ENCODE data around the gene ZNF592. TPM values are rescaled to one million over a fixed set of nuclear protein-coding genes. Genes with fewer than 3 reads are reported as not detected.
"Not testable (repeated sequence)": the region's sequence is repeated elsewhere in the genome, so short reads cannot be mapped to it uniquely, and the experiment has no call there.

Gene ZNF592
- total RNA-seq, 1 donor from 2014 or later, result 30.1 TPM

DNA sequence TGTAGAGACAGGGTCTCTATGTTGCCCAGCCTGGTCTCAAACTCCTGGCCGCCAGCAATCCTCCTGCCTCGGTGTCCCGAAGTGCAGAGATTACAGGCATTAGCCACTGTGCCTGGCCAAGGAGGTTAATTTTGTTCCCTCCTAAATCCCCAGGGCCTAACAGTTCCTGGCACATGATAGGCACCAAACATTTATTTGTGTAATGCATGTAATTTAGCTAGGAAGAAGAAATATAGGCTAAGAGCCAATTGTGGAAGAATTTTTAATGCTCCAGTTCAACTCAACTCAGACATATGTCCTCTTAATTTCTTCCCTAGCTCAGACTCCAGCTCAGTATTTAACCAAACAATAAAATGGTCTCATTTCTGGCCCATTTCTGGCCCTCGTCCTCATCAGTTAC is 7.7 kb upstream of the ZNF592 start:
- DNase-seq (ENCODE audit: low spot score), result no peak

DNA sequence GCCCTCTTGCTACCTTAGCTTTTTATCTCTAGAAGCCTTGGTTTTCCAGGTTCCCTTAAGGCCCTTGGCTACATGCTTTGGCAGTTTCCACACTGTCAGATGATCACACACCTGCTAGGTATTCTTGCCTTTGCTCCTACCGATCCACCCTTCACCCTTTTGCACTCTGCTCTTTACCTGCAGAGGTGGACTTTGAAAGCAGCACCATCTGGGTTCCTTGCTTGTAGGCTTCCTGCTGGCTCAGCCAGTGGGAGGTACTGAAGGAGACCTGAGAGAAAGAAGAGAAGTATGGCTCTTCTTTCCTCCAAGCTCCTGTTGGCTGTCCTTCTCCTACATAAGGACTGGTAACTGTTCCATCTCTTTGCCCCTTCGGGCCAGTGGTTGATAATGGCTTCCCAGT is 7.3 kb upstream of the ZNF592 start:
- no peak for DNase-seq (ENCODE audit: low spot score)

DNA sequence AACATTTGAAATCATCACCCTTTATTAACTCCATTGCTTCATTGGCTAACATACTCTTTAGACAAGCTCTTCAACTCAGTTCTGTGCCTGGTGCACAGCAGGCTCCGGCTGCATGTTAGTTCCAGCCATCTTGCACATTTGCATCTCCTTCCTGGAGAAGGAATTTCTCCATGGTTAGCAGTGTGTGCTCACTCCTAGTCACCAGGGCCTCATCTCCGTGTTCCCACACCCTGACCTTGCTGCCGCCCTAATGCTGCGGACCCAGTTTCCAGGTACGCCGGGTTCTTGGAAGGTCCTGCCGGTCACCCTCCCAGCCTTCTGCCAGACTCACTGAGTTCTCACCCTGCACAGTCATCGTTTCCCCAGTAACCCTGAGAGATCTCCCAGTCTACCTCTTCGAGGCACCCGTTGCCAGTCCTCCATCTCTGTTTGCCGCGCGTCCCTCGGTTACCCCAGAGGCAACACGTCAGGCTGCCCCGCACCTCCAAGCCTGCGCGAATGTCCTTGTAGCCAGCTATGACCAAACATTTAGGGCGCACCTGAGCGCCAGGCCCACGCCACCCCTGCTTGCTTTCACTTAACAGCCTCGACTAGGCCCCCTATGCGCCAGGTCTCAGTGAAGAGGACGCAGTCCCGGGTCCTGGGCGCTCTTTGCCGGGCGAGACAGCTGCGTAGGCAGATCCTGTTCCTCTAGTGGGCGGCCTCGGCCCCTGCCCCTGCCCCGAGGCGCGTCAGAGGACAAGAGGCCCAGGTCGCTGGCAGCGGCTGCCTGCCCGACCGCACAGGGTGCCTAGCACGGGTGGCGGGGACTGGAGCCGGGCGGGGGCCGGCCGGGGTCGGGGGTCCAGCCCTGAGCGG is 747 bp upstream of the ZNF592 start:
- DNase-seq (ENCODE audit: low spot score), result peak; percentile 93

DNA sequence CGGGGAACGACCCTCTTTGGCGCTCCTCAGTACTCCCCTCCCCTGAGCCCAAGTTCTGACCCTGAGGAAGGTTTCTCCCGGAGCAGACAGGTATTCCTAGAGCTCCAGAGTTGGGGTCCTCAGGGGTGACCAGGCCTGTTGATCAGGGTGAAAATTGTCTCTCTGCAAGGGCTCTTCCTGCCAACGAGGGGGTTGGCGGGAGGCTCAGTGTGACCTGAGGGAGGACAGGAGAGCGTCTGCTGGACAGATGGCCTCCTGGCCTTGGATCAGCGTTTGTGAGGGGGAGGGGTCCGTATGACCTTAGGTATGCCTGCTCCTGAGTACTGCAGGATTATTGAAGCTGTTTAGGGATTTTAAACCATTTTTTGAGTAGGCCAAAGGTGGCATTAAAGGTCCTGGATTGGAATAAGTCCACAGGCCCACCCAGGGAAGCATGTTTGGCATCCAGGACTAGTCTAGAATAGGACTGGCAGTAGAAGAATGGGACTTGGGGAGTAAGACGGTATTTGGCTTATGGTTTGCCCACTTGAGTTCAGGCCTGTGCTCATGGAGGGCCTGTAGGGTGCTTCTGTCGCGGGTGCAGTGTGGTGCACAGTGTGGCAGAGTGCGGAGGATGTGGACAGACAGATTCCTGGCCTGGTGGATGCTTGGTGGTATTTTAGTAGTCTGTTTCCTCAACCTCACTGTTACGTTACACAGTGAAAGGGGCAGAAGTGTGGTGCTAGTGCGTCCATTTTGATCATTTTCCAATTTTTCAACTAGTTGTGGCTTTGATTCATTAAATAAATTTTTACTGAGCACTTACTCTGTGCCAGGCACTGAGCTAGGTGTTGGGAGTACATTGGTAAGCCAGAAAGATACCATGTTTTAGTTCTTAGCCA is 959 bp downstream of the ZNF592 start:
- DNase-seq (ENCODE audit: low spot score), result no peak

DNA sequence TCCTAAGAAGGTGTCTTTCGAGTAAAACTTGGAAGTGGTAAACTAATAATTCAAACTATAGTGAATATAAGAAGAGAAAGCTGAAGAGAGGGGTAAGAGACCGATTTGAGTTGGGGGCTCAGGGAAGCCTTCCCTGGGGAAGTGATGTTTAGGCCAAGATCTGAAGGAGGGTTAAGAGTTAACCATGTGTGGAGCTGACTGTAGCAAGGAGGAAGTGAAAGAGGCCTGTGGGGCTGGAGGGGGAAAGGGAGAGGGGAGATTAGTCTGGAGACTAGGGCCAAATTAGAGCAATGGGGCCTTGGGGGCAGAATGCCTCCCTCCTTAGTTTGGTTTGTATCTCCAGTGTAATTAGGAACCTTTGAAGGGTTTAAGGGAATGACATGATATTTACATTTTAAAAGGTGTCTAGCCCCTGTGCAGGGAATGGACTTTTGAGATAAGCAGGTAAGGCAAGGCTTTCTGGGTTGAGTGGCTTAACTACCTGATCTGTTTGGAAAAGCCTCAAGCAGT is 2.2 kb downstream of the ZNF592 start:
- DNase-seq (ENCODE audit: low spot score), result no peak

DNA sequence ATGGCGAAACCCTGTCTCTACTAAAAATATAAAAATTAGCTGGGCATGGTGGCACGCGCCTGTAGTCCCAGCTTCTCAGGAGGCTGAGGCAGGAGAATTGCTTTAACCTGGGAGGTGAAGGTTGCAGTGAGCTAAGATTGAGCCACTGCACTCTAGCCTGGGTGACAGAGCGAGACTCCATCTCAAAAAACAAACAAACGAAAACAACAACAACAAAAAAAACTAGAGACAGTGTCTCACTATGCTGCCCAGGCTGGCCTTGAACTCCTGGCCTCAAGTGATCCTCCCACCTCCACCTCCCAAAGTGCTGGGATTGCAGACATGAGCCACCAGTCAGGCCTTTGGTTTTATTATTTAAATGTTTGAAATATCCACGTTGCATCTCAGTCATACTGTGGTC is 3.3 kb downstream of the ZNF592 start:
- DNase-seq (ENCODE audit: low spot score), result not testable (repeated sequence)

DNA sequence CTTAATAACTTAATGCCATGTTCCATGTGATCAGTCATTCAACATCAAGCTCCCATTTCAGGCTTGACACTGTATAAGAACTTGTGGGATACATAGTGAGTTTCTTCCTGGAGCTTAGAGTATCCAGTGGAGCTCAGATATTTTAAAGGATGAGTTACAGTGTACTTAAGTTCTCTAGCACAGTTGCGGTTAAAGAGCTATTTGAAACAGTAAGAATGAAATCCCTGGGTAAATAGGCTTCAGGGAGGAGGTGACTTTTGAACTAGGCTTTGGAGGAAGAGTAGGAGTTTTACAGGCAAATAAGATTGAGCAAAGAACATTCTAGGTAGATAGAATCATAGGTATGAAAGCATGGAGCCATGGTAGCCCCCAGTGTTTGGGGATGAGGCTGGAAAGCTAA is 3.8 kb downstream of the ZNF592 start:
- no peak for DNase-seq (ENCODE audit: low spot score)

DNA sequence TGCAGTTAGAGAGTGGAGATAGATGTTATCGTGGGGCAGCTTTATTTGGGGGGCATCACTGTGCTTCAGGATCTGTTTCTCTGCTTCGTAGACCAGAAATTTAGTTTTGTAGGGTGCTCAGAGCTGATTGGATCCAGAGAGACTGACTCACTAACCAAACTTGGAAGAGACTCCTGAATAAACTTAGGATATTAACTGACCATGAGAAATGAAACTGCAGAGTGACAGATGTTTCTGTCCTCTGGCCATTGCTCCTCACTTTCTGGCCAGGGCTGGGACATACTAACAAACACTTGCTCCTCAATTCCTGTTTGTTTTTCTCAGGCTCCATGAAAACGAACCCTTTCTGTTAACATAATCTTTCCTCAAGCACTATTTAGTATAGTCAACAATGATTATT is 4.3 kb downstream of the ZNF592 start:
- DNase-seq (ENCODE audit: low spot score), result no peak

DNA sequence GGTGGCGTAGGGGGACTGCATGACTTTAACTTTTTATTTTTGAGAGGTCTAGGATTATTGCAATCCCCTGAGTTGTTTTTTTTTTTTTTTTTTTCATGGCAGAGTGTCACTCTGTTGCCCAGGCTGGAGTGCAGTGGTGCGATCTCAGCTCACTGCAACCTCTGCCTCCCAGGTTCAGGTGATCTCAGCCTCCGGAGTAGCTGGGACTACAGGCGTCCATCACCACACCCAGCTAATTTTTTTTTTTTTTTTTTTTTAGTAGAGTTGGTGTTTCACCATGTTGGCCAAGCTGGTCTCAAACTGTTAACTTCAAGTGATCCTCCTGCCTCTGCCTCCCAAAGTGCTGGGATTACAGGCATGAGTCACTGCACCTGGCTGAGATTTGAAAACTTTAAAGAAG is 6.5 kb downstream of the ZNF592 start:
- DNase-seq (ENCODE audit: low spot score), result not testable (repeated sequence)

DNA sequence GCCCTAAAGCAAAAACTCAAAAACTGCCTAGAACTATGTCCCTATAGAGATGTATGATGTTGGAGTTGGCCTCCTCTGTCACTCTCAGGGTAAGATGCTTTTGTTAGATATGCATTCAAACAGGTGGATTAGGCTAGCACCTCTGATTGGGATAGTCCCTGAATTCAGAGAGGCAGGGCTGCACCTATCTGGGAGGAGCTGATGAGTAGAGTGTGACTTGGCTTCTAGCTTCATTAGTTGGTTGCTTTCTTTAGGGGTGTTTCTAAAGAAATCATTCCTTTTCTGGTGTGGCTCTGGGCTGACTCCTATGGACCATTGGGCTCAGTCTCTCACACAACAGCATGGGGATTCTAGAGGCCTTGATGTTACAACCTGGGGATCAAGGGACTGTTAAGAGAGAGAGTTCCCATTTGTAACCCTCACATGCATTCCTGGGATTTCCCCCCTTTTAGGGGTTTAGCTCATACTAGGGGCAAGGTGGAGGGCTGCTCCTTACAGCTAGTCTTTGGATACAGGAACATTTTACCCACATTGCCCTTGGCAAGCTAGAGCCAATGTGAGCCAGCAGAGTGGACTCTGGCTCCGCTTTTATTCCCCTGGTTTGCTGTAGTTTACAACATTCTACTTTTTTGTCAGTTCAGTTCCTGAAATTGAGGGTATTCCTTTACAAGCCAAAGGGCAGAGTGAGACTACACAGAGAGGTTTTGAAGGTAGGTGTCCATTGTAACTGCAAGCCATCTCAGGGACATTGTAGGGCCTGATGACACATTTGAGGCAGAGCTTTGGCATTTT is 7.5 kb downstream of the ZNF592 start:
- DNase-seq (ENCODE audit: low spot score), result no peak

DNA sequence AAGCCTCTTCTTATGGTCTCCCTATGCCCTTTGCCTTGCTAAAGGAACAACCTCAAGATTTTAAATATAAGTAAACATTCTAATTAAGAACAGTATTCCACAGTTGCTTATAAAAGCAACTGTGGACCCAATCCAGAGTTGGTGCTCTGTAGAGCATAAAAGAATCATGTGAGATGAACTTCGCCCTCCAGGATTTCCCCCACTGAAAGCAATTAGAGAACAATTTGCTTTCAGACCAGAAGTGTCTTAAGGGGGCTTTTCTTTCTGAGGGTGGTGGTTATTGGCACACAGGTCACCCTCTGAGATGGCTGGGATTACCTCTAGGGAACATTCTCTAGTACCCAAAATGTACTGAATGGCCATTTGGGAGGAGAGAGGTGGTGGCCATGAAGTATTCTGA is 10.6 kb downstream of the ZNF592 start:
- no peak for DNase-seq (ENCODE audit: low spot score)

DNA sequence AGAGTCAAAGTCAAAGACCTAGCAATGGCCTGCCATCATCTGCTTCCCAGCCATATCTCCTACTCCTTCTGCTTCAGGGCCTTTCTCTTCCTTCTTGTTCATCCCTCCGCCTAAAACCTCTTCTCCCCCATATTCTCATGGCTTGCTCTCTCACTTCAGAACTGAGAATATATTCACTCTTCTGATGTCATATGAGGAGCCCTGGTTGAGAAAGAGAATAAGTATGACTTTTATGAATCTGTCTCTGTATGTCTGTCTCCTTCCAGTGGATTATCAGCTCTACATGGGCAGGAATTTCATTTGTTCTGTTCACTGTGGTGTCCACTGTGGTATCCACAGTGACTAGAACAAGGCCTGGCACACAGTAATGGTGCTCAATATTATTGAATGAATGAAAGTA is 11.8 kb downstream of the ZNF592 start:
- DNase-seq (ENCODE audit: low spot score), result no peak

DNA sequence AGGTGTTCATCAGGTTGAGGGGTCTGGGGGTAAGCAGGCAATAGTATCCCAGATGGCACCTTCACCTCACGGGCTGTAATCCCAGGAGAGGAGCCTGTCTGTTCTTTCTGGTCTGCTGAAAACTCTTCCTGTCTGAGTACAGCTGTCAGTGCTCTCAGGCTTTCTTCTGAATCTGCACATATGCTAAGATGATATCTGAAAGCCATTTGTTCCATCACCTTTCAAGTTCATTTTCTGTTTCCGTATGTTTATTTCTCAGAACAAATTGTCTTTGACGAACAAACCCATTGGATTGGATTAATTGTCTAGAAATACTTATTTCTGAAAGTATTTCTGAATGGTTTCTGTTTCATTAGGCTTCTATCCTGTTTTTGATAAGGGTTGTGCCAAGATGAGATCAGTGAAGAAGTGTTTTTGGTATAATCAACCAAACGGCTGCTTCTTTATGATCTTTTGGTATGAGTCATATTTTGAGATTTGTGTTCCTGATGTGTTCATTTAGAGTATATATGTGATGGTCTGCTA is 13.3 kb downstream of the ZNF592 start:
- DNase-seq (ENCODE audit: low spot score), result no peak

DNA sequence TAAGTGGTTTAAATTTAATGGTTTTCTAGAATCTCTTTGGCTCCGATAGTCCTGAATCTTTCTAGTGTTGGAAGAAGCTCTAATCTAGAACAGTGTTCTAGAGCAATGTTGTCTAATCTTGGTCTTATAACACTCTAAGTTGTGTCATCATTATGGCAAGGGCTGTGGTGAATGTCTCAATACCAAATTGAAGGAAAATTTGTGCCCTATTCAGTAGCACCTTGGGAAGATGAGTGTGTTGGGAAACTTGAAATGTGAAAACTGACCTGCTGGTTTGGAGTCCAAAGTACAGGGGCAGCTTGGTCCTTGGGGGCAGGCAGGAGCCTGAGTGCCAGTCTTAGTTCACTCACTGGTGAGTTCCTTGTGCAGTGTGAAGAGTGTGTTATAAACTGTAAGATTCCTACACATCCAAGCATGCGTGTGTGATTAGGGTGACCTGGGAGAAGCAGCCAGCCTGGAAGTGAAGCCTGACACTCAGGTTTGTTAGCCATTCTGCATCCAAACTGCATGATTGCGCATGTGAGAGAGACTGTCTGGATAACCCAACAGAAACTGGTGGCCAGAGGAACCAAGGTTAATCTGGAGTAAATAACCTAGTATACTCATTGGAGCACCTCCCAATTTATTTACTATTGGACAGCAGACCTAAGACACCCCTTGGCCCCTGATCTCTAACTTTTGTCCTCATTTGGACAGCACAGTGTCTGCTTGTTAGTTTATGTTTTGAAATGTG is 14.6 kb downstream of the ZNF592 start:
- DNase-seq (ENCODE audit: low spot score), result no peak

DNA sequence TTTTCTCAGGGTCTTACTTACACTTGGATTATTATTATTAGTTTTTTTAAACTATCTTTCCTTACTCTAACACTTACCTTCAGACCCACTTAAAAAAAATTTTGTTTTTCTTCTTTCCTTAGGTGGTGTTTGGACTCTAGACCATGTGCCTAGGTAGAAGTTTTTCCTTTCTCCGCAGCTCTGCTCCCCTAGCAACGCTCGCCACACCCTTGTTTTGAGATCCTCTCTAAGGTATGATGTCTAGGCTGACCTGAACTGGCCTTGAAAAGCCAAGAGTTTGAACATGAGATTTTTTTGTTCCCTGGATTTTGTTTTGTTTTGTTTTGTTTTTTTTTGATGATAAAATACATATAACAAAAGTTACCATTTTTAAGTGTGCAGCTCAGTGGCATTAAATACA is 16.2 kb downstream of the ZNF592 start:
- DNase-seq (ENCODE audit: low spot score), result no peak

DNA sequence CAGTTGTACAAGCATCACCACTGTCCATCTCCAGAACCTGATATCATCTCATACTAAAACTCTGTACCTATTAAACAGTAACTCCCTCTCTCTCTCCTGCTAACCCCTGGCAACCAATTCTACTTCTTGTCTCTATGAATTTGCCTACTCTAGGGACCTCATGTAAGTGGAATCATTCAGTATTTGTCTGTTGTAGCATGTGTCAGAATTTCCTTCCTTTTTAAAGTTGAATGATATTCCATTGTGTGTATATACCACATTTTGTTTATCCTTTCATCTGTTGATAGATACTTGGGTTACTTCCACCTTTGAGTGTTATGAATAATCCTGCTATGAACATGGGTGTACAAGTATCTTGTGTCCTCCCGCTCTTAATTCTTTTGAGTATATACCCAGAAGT is 16.6 kb downstream of the ZNF592 start:
- no peak for DNase-seq (ENCODE audit: low spot score)

DNA sequence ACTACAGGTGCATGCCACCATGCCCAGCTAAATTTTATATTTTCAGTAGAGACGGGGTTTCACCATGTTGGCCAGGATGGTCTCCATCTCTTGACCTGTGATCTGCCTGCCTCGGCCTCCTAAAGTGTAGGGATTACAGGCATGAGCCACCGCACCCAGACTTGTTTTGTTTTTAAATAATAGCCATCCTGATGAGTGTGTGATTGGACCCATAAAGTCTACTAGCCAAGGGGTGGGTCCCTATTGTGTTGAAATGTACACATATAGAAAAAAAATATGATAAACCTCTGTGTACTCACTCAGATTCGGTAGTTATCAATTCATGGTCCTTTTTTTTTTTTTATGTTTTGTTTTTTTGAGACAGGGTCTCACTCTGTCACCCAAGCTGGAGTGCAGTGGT is 17.3 kb downstream of the ZNF592 start:
- DNase-seq (ENCODE audit: low spot score), result no peak

DNA sequence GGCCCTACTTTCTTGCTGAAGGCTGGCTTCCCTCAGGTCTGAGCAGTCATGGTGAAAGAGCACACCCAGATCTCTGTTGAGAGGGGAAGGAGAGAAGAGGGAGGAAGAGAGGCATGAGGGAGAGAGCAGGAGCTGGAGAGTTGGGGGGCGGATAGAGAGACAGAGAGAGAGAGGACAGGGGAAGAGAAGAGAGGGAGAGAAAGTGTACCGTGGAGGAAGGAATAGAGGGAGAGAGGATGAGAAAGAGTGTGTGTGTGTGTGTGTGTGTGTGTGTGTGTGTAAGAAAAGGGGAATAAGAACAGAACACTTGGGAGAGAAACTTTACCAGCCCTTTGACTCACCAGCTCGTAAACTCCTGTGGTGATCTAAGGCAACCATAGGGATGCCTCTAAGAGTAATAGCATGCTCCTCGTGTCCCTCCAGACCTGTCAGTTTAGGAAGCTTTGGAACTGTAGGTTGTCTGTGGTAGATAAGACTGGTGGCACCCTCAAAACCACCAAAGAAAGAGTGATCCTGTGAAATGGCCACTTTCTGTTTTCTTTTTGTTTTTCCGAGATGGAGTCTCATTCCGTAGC is 18.2 kb downstream of the ZNF592 start:
- DNase-seq (ENCODE audit: low spot score), result no peak

DNA sequence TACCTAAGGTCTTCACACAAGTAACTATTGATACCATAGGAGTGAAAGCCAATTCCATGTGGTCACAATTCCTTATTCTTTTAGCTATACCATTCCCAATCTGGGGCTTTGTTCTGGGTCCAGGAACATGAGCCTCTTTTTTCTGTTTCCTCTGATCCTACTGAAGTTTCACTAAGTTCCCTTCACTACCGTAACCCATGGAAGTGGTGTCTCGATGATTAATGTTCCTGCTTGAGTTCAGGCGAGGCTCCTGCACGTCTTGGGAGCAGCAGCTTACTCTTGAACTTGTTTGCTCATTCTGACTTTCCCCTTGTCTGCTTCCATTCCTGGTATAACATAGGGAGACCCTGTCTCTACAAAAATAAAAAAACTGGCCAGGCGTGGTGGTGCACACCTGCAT is 23.6 kb downstream of the ZNF592 start:
- no peak for DNase-seq (ENCODE audit: low spot score)

DNA sequence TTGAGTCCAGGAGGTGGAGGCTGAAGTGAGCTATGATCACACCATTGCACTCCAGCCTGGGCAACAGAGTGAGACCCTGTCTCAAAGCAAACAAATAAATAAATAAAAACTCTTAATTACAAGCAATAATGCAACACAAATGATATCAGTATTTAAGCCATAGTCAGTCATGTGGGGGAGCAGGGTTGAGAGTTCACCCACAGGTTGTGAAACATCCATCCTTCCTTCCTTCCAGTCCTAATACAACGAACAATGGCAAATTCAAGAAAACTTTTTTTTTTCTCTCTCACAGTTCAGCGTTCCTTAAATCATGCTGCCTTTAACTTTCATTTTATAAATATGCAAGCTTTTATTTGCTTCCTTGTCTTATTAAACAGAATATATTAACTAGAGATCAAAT is 24.1 kb downstream of the ZNF592 start:
- no peak for DNase-seq (ENCODE audit: low spot score)
